Spleen (tissue), 7 donors: ENCODE results near the gene KLHDC7B.

ENCODE experiments used
- CTCF ChIP-seq, 11 experiments: fragments of 200-600 bp in 7 of 11; fragments of 450-650 bp in 4 of 11; sonication (generic) in 4 of 11; IDR thresholded peaks in 8 of 11; conservative IDR thresholded peaks in 3 of 11; 1 replicate in 7 of 11; 2 replicates in 4 of 11; pipeline versions ENCODE4 v1.4.0 to v1.8.0; 2016 to 2021; ENCODE audit warnings: antibody characterized with exemption in 11 of 11, inconsistent platforms in 4 of 11, mild to moderate bottlenecking in 1 of 11
- POLR2A ChIP-seq, 3 donors: fragments of 450-650 bp; IDR thresholded peaks; one replicate each; pipeline ENCODE4 v1.5.1; 2017; ENCODE audit warnings: antibody characterized with exemption in 3 of 3, mild to moderate bottlenecking in 1 of 3
- POLR2AphosphoS5 ChIP-seq, 3 donors: sonication (generic); formaldehyde crosslinking; IDR thresholded peaks; one replicate each; pipeline ENCODE4 v1.5.1; 2017; ENCODE audit warnings: antibody characterized with exemption in 3 of 3
- donor health status: DM: no; HTN: no; CAD: no; lungs with moderate emphysema.
- donor health status: DM: no; HTN: no; CAD: no.
- donor health status: DM: no; HTN: no; CAD: no.

GRCh38 chr22:50502096-50502495 is 43.6 kb upstream of the KLHDC7B start:
- TF ChIP-seq POLR2AphosphoS5 (IDR thresholded peaks at IDR 0.05) (no peak), CTCF (IDR thresholded peaks at IDR 0.05 in 8 of 11, conservative IDR thresholded peaks at IDR 0.05 in 3 of 11) (no peak), POLR2A (IDR thresholded peaks at IDR 0.05) (no peak)
